B cell (primary cell): ENCODE data around the gene PCGF5. TPM values are rescaled to one million over a fixed set of nuclear protein-coding genes. Genes with fewer than 3 reads are reported as not detected.
"Not testable (repeated sequence)": the region's sequence is repeated elsewhere in the genome, so short reads cannot be mapped to it uniquely, and the experiment has no call there.

Experiments
- ATAC-seq: fragments of 200-7000 bp; cut with Tn5 transposase; one replicate; pipeline ENCODE4 v1.10.0; 2021; ENCODE audit warnings: low read depth, mild to moderate bottlenecking, moderate number of reproducible peaks, moderate library complexity
- CTCF ChIA-PET: fragments of 350-600 bp; sonication (Branson Sonifier 250); formaldehyde crosslinking; loops from one replicate; lab custom pipeline; 2021; ENCODE audit warnings: antibody characterized with exemption, inconsistent platforms; lab: Charles Lee
- POLR2A ChIA-PET: fragments of 350-600 bp; sonication (Branson Sonifier 250); formaldehyde crosslinking; loops from one replicate; lab custom pipeline; 2021; ENCODE audit warnings: antibody characterized with exemption; lab: Charles Lee
- DNase-seq: peaks from one replicate; pipeline ENCODE4 v3.0.0; 2013
- H2AFZ ChIP-seq: 2 replicates; pipeline ENCODE4 v1.6.1; 2012; ENCODE audit warnings: mild to moderate bottlenecking, low read depth, low read length; ENCODE audit not compliant: insufficient read depth, poor library complexity, severe bottlenecking
- H3K27ac ChIP-seq, 2 donors: 1 replicate in 1 of 2; 2 replicates in 1 of 2; pipeline ENCODE4 v1.5.1; 2012 to 2013; ENCODE audit warnings: low read length in 2 of 2, mild to moderate bottlenecking in 2 of 2, moderate library complexity in 1 of 2
- H3K27me3 ChIP-seq, 4 experiments: fragments of 200-600 bp in 1 of 4; sonication (generic) in 1 of 4; replicated peaks in 1 of 4; 1 replicate in 2 of 4; 2 replicates in 2 of 4; pipeline versions ENCODE4 v1.6.1 to v1.7.0; 2013 to 2016; ENCODE audit warnings: low read length in 3 of 4, mild to moderate bottlenecking in 2 of 4, mixed read lengths in 1 of 4, moderate library complexity in 1 of 4; ENCODE audit not compliant: insufficient read depth in 4 of 4, control insufficient read depth in 3 of 4; ENCODE audit errors: control extremely low read depth in 1 of 4
- H3K36me3 ChIP-seq, 2 experiments: replicated peaks in 1 of 2; 1 replicate in 1 of 2; 2 replicates in 1 of 2; pipeline versions ENCODE4 v1.6.1 to v1.7.1; 2013; ENCODE audit warnings: low read length in 1 of 2; ENCODE audit not compliant: insufficient read depth in 2 of 2, control insufficient read depth in 1 of 2; ENCODE audit errors: control extremely low read depth in 1 of 2, extremely low read depth in 1 of 2
- H3K4me1 ChIP-seq, 2 donors: fragments of 200-600 bp in 1 of 2; sonication (generic) in 1 of 2; 1 replicate in 1 of 2; 2 replicates in 1 of 2; pipeline versions ENCODE4 v1.5.1 to v1.6.1; 2013 to 2017; ENCODE audit warnings: low read length in 2 of 2; ENCODE audit not compliant: control insufficient read depth in 2 of 2, insufficient read depth in 2 of 2
- H3K4me2 ChIP-seq: replicated peaks from 2 replicates; pipeline ENCODE3; 2012; ENCODE audit warnings: mild to moderate bottlenecking, low read depth, low read length; ENCODE audit not compliant: poor library complexity, severe bottlenecking
- H3K4me3 ChIP-seq, 5 experiments: fragments of 200-600 bp in 1 of 5; sonication (generic) in 1 of 5; 1 replicate in 3 of 5; 2 replicates in 2 of 5; pipeline versions ENCODE4 v1.5.1 to v1.7.0; 2011 to 2016; ENCODE audit warnings: low read length in 4 of 5, mild to moderate bottlenecking in 4 of 5, low read depth in 2 of 5, control low read depth in 1 of 5, moderate library complexity in 1 of 5; ENCODE audit not compliant: insufficient read depth in 1 of 5; ENCODE audit errors: control extremely low read depth in 1 of 5, extremely low read depth in 1 of 5
- H3K79me2 ChIP-seq: fragments of 200-600 bp; sonication (generic); one replicate; pipeline ENCODE4 v1.6.0; 2016; ENCODE audit warnings: low read length; ENCODE audit not compliant: control insufficient read depth, insufficient read depth
- H3K9ac ChIP-seq: fragments of 200-600 bp; sonication (generic); 2 replicates; pipeline ENCODE4 v1.6.1; 2017; ENCODE audit warnings: mild to moderate bottlenecking, low read length, moderate library complexity
- H3K9me3 ChIP-seq, 3 donors: one replicate each; pipeline versions ENCODE4 v1.6.1 to v1.7.1; 2013; ENCODE audit warnings: low read length in 2 of 3; ENCODE audit not compliant: control insufficient read depth in 2 of 3, insufficient read depth in 1 of 3; ENCODE audit errors: control extremely low read depth in 1 of 3
- H4K20me1 ChIP-seq: 2 replicates; pipeline ENCODE4 v1.6.0; 2012; ENCODE audit warnings: mild to moderate bottlenecking, low read length; ENCODE audit not compliant: insufficient read depth, control insufficient read depth, poor library complexity, severe bottlenecking
- H3K27ac Mint-ChIP-seq: one replicate; pipeline ENCODE4 v1.8.0; 2021; ENCODE audit warnings: mixed read lengths
- H3K27me3 Mint-ChIP-seq: one replicate; pipeline ENCODE4 v1.8.0; 2021; ENCODE audit warnings: mixed read lengths
- H3K4me1 Mint-ChIP-seq: one replicate; pipeline ENCODE4 v1.8.0; 2021; ENCODE audit warnings: mixed read lengths
- H3K4me3 Mint-ChIP-seq: one replicate; pipeline ENCODE4 v1.8.0; 2021; ENCODE audit warnings: mixed read lengths
- H3K9me3 Mint-ChIP-seq: one replicate; pipeline ENCODE4 v1.8.0; 2022; ENCODE audit warnings: mixed read lengths; ENCODE audit not compliant: insufficient read depth
- CTCF ChIP-seq: fragments of 200-600 bp; IDR thresholded peaks from one replicate; pipeline ENCODE4 v1.8.0; 2022; ENCODE audit warnings: antibody characterized with exemption, mild to moderate bottlenecking
- EZH2 ChIP-seq: IDR thresholded peaks from 2 replicates; pipeline ENCODE4 v1.6.1; 2012; ENCODE audit warnings: borderline replicate concordance, low read depth, mild to moderate bottlenecking, moderate library complexity, low read length; ENCODE audit not compliant: insufficient read depth, poor library complexity, severe bottlenecking
- WGBS: methylation state at CpG from one replicate; pipeline ENCODE4 v1.1.5; 2013; ENCODE audit warnings: missing lambda C conversion rate; ENCODE audit not compliant: insufficient coverage; 5-methylcytosine and 5-hydroxymethylcytosine counted together
- intact Hi-C: fragments of 100-400 bp; cut with micrococcal nuclease; formaldehyde crosslinking; loops from one replicate; pipeline ENCODE4 v1.10.0; 2022
- polyA plus RNA-seq: library from polyadenylated mRNA; depleted of rRNA; stranded (reverse); fragments of >200 nt; gene quantifications from 2 replicates; pipeline ENCODE4 v1.2.3, GENCODE V29; 2012
- total RNA-seq, 2 donors: library from RNA; stranded (reverse); fragments of 120-200 nt in 1 of 2; gene quantifications; 1 replicate in 1 of 2; 2 replicates in 1 of 2; pipeline versions ENCODE4 v1.2.3 to v1.2.4, GENCODE V29; 2013 to 2022

The PCGF5 gene
- total and polyA plus RNA-seq, 2 donors (not counting 1 experiment from before 2014, with no cell fraction given) = 37.6 to 102 TPM

- H3K4me3 Mint-ChIP-seq = no peak overlapping the region
- Histone ChIP-seq H3K4me2 (no peak overlapping the region), H3K36me3 (peaks cover 0 to 10% of the 10 kb centered on the region in 2 experiments), H3K4me3 (no peak overlapping the region), H3K4me1 (peaks cover 13 to 17% of the 10 kb centered on the region in 2 donors), H3K27me3 (no peaks in the 10 kb centered on the region), H4K20me1 (peaks cover 54% of the 10 kb centered on the region), H3K9ac (no peak overlapping the region), H3K79me2 (peaks cover 93% of the 10 kb centered on the region), H3K27ac (no peak overlapping the region), H2AFZ (no peak overlapping the region), H3K9me3 (no peaks in the 10 kb centered on the region)
- intact Hi-C loops = loop anchor here (5.0 kb wide), 1 partner anchor 37 kb away; the partner anchor contains the start of gene PCGF5
- TF ChIP-seq CTCF = no peak
- TF ChIP-seq EZH2 = no peak
- no peak for DNase-seq
- H3K9me3 Mint-ChIP-seq = no peaks in the 10 kb centered on the region
- CTCF ChIA-PET = interaction anchor here (0.7 to 1.8 kb wide), 5 partner anchors 15 to 63 kb away, joined by 3 to 4 read pairs (median 3); no protein-coding TSS in a partner anchor
- peaks cover 79% of the 10 kb centered on the region for H3K4me1 Mint-ChIP-seq
- no peak overlapping the region for H3K27ac Mint-ChIP-seq
- 91% methylated on average over 6 of the region's 8 CpGs for WGBS
- ATAC-seq = no peak
- no peaks in the 10 kb centered on the region for H3K27me3 Mint-ChIP-seq
- POLR2A ChIA-PET = no interaction called here
Observed at GRCh38 chr10:91185239-91185875, 35.1 kb upstream of the PCGF5 start.

- Histone ChIP-seq H3K79me2 (peaks cover 87% of the 10 kb centered on the region), H3K27me3 (no peaks in the 10 kb centered on the region), H3K27ac (no peak overlapping the region), H3K36me3 (peaks cover 0 to 10% of the 10 kb centered on the region in 2 experiments), H3K4me1 (peaks cover 29 to 33% of the 10 kb centered on the region in 2 donors), H2AFZ (no peak overlapping the region), H3K9ac (no peak overlapping the region), H3K9me3 (no peaks in the 10 kb centered on the region), H3K4me3 (no peak overlapping the region), H3K4me2 (no peak overlapping the region), H4K20me1 (peaks cover 38% of the 10 kb centered on the region)
- WGBS = 100% methylated on average over 1 of the region's 4 CpGs
- Mint-ChIP-seq H3K27ac (no peak overlapping the region), H3K27me3 (no peaks in the 10 kb centered on the region), H3K4me3 (no peak overlapping the region), H3K4me1 (peaks cover 78% of the 10 kb centered on the region), H3K9me3 (no peaks in the 10 kb centered on the region)
- POLR2A ChIA-PET = no interaction called here
- DNase-seq = no peak
- no peak for ATAC-seq
- TF ChIP-seq EZH2 = no peak
- no peak for TF ChIP-seq CTCF
- CTCF ChIA-PET = interaction anchor here (1.0 to 1.4 kb wide), 2 partner anchors 14 to 33 kb away, joined by 3 to 7 read pairs; no protein-coding TSS in a partner anchor
- intact Hi-C loops = loop anchor here (5.0 kb wide), 1 partner anchor 35 kb away; the partner anchor contains the start of gene PCGF5
Observed at GRCh38 chr10:91187156-91187555, 33.3 kb upstream of the PCGF5 start.

- Histone ChIP-seq H3K4me1 (peaks cover 33 to 37% of the 10 kb centered on the region in 2 donors), H3K36me3 (peaks cover 0 to 10% of the 10 kb centered on the region in 2 experiments), H4K20me1 (peaks cover 35% of the 10 kb centered on the region), H3K79me2 (peaks cover 87% of the 10 kb centered on the region)
- CTCF ChIA-PET, H3K27me3 ChIP-seq, H3K4me3 Mint-ChIP-seq, H3K9me3 ChIP-seq, H3K27ac ChIP-seq, H3K4me2 ChIP-seq, POLR2A ChIA-PET, H2AFZ ChIP-seq, H3K27ac Mint-ChIP-seq, H3K9me3 Mint-ChIP-seq, H3K9ac ChIP-seq, ATAC-seq, H3K27me3 Mint-ChIP-seq, H3K4me3 ChIP-seq, DNase-seq: not testable (repeated sequence)
- intact Hi-C loops = loop anchor here (5.0 kb wide), 1 partner anchor 34 kb away; the partner anchor contains the start of gene PCGF5
- peaks cover 76% of the 10 kb centered on the region for H3K4me1 Mint-ChIP-seq
- 86% methylated on average over 9 of the region's 11 CpGs for WGBS
Observed at GRCh38 chr10:91188010-91188409, 32.5 kb upstream of the PCGF5 start.
